WERI-Rb-1 (cell line): Measurements from ENCODE around the gene KDSR.

Experiments
- DNase-seq: peaks from one replicate; pipeline ENCODE4 v3.0.0-alpha.2; 2020
- H3K27ac ChIP-seq: fragments of 250-450 bp; sonication (Bioruptor Pico); 2 replicates; pipeline ENCODE4 v1.5.1; 2020; ENCODE audit warnings: mild to moderate bottlenecking, moderate library complexity
- H3K27me3 ChIP-seq: fragments of 250-450 bp; sonication (Bioruptor Pico); 2 replicates; pipeline ENCODE4 v1.5.1; 2021; ENCODE audit warnings: mild to moderate bottlenecking, low read depth, moderate library complexity; ENCODE audit not compliant: insufficient read depth, severe bottlenecking
- H3K36me3 ChIP-seq: fragments of 250-450 bp; sonication (Bioruptor Pico); 2 replicates; pipeline ENCODE4 v1.5.1; 2020; ENCODE audit warnings: mild to moderate bottlenecking, moderate library complexity
- H3K4me3 ChIP-seq: 2 replicates; pipeline ENCODE4 v1.5.1; 2011; ENCODE audit warnings: low read depth, mild to moderate bottlenecking, control low read depth, low read length
- H3K9me3 ChIP-seq: fragments of 250-450 bp; sonication (Bioruptor Pico); 2 replicates; pipeline ENCODE4 v1.5.1; 2021; ENCODE audit warnings: mild to moderate bottlenecking, moderate library complexity; ENCODE audit not compliant: severe bottlenecking
- CTCF ChIP-seq: IDR thresholded peaks from 2 replicates; pipeline ENCODE4 v1.5.1; 2011; ENCODE audit warnings: low read depth, mild to moderate bottlenecking, control low read depth, inconsistent platforms, low read length

The KDSR gene

GRCh38 chr18:63282793-63283192 lies 84.2 kb downstream of the KDSR start:
- peaks cover 3% of the 10 kb centered on the region; the same call in 1 of the 2 replicates for H3K36me3 ChIP-seq

More at GRCh38 chr18:63282793-63283192, 84.2 kb downstream of the KDSR start:
- no peak for DNase-seq
- Histone ChIP-seq H3K27ac (no peak overlapping the region), H3K9me3 (no peaks in the 10 kb centered on the region), H3K4me3 (no peak overlapping the region), H3K27me3 (no peaks in the 10 kb centered on the region)
- no peak for TF ChIP-seq CTCF
